HepG2 (cell line): ENCODE measurements around the gene DELE1. TPM values are rescaled to one million over a fixed set of nuclear protein-coding genes. Genes with fewer than 3 reads are reported as not detected.
A peak's percentile ranks its signal among the peaks of the same experiment; 100 is the strongest.

ENCODE experiments used
- ELF4 ChIP-seq: sonication (generic); formaldehyde crosslinking; IDR thresholded peaks from 2 replicates; pipeline ENCODE4 v1.5.0; 2020; ENCODE audit warnings: missing genetic modification reagents, mild to moderate bottlenecking, moderate library complexity, borderline replicate concordance
- HIVEP1 ChIP-seq: sonication (generic); formaldehyde crosslinking; IDR thresholded peaks from 2 replicates; pipeline ENCODE4 v1.4.0; 2020; ENCODE audit warnings: mild to moderate bottlenecking, missing genetic modification reagents
- HOXA5 ChIP-seq: sonication (generic); formaldehyde crosslinking; IDR thresholded peaks from 2 replicates; pipeline ENCODE4 v1.4.0; 2020; ENCODE audit warnings: missing genetic modification reagents
- NFKB2 ChIP-seq: sonication (generic); formaldehyde crosslinking; IDR thresholded peaks from 2 replicates; pipeline ENCODE4 v1.4.0; 2020; ENCODE audit warnings: missing genetic modification reagents, borderline replicate concordance
- NONO ChIP-seq, 2 experiments: fragments of 450-650 bp in 1 of 2; sonication (generic) in 1 of 2; formaldehyde crosslinking in 1 of 2; IDR thresholded peaks in 1 of 2; conservative IDR thresholded peaks in 1 of 2; 2 replicates each; pipeline versions ENCODE4 v1.6.1 to v1.8.0; 2017 to 2022; ENCODE audit warnings: mild to moderate bottlenecking in 1 of 2, missing genetic modification reagents in 1 of 2, moderate library complexity in 1 of 2
- PRPF4 ChIP-seq: fragments of 200-400 bp; formaldehyde crosslinking; IDR thresholded peaks from 2 replicates; pipeline ENCODE4 v1.6.1; 2016; ENCODE audit warnings: low read length, low read depth; ENCODE audit not compliant: poor library complexity, severe bottlenecking
- SAP130 ChIP-seq: IDR thresholded peaks from 2 replicates; pipeline ENCODE4 v1.6.1; 2016; ENCODE audit warnings: low read depth
- TRIM24 ChIP-seq: sonication (generic); formaldehyde crosslinking; IDR thresholded peaks from 2 replicates; pipeline ENCODE4 v1.8.0; 2022; ENCODE audit warnings: mild to moderate bottlenecking, missing genetic modification reagents
- U2AF2 ChIP-seq: fragments of 200-400 bp; formaldehyde crosslinking; IDR thresholded peaks from 2 replicates; pipeline ENCODE4 v1.6.1; 2017; ENCODE audit warnings: low read depth, mild to moderate bottlenecking, low read length
- ZBTB20 ChIP-seq: sonication (generic); formaldehyde crosslinking; IDR thresholded peaks from 2 replicates; pipeline ENCODE4 v1.8.1; 2023; ENCODE audit warnings: missing genetic modification reagents, low read depth, mild to moderate bottlenecking, borderline replicate concordance
- ZKSCAN5 ChIP-seq: sonication (generic); formaldehyde crosslinking; IDR thresholded peaks from 2 replicates; pipeline ENCODE4 v1.5.1; 2020; ENCODE audit warnings: mild to moderate bottlenecking, missing genetic modification reagents
- ZNF546 ChIP-seq: sonication (generic); formaldehyde crosslinking; conservative IDR thresholded peaks from 2 replicates; pipeline ENCODE4 v1.8.1; 2023; ENCODE audit warnings: mild to moderate bottlenecking, missing genetic modification reagents
- ZNF678 ChIP-seq: sonication (generic); formaldehyde crosslinking; IDR thresholded peaks from 2 replicates; pipeline ENCODE4 v1.4.0; 2020; ENCODE audit warnings: mild to moderate bottlenecking, missing genetic modification reagents
- ZNF780A ChIP-seq: sonication (generic); formaldehyde crosslinking; IDR thresholded peaks from 2 replicates; pipeline ENCODE4 v1.8.0; 2022; ENCODE audit warnings: mild to moderate bottlenecking, missing genetic modification reagents, moderate library complexity
- polyA plus RNA-seq, 8 experiments: library from polyadenylated mRNA; depleted of rRNA in 3 of 8; stranded (reverse) in 7 of 8; unstranded in 1 of 8; fragments of >200 nt; fragmentation: Illumina TruSeq in 4 of 8; extraction: Trizol in 4 of 8; gene quantifications; 2 replicates each; pipeline versions ENCODE4 v1.2.1 to v1.2.3, GENCODE V29; 2011 to 2016; ENCODE audit warnings: low read depth in 4 of 8, missing spikeins in 1 of 8, mixed read lengths in 1 of 8; ENCODE audit not compliant: insufficient read depth in 1 of 8
- total RNA-seq, 5 experiments: library from RNA; depleted of rRNA; stranded (reverse); fragments of >200 nt; fragmentation: Illumina TruSeq; extraction: Trizol; gene quantifications; 2 replicates each; pipeline ENCODE4 v1.2.3, GENCODE V29; 2016; ENCODE audit warnings: low read depth in 1 of 5
- TF ChIP-seq, protein P1 (sequence below): IDR thresholded peaks from 2 replicates; pipeline ENCODE4 v1.6.1; 2016
- TF ChIP-seq, protein P2 (sequence below): sonication (generic); formaldehyde crosslinking; IDR thresholded peaks from 2 replicates; pipeline ENCODE4 v1.5.0; 2020; ENCODE audit warnings: missing genetic modification reagents, mild to moderate bottlenecking, borderline replicate concordance
- TF ChIP-seq, protein P3 (sequence below): sonication (generic); formaldehyde crosslinking; IDR thresholded peaks from 2 replicates; pipeline ENCODE4 v1.8.1; 2023; ENCODE audit warnings: mild to moderate bottlenecking, moderate library complexity, missing genetic modification reagents
- TF ChIP-seq, protein P4 (sequence below): conservative IDR thresholded peaks from 2 replicates; pipeline ENCODE4 v1.6.1; 2018; ENCODE audit warnings: missing genetic modification reagents
- TF ChIP-seq, protein P5 (sequence below): sonication (generic); IDR thresholded peaks from 2 replicates; pipeline ENCODE4 v1.6.1; 2016; ENCODE audit warnings: low read depth, borderline replicate concordance
- TF ChIP-seq, protein P6 (sequence below): IDR thresholded peaks from 2 replicates; pipeline ENCODE4 v1.6.1; 2018; ENCODE audit warnings: missing genetic modification reagents, mild to moderate bottlenecking, missing compliant biosample characterization

DELE1 gene
- total and polyA plus RNA-seq, 2 of the 13 experiments (the other 11 are each of a cell fraction or from before 2014, with no cell fraction given) = 57.5 to 90.3 TPM

DNA sequence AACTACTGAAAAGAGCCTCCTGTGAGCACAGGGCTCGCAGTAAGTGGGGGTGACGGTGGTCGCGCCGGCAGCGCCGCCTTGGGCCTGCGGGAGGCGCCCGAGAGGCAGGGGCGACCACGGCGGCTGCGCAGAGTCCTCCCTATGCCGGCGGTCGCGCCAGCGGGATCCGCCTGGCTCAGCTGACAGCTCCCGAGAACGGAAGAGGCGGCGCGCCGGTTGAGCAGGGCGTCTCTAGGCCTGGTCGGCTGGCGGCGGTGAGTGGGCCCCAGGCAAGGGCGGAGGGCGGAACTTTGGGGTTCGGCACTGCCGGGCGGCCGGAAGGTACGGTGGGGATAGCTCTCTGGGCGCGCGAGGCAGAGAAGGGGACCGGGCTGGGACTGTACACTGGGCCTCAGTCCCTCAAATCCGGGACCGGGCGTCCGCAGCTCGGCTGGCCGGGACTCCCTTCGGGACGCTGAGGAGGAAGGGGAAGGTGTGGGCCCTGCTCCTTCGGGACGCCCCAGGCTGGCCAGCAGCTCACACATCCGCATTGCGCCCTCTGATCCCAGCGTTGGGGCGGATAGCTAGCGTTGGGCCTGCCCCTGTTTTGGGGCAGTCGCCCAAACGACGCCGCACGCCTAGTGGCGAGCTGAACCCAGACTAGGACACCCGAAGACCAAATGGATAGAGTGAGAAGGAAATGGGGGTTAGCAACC lies 45.4 kb downstream of the DELE1 start, which contains the start of gene RNF14 (continued):
- TF ChIP-seq, protein P1, sequence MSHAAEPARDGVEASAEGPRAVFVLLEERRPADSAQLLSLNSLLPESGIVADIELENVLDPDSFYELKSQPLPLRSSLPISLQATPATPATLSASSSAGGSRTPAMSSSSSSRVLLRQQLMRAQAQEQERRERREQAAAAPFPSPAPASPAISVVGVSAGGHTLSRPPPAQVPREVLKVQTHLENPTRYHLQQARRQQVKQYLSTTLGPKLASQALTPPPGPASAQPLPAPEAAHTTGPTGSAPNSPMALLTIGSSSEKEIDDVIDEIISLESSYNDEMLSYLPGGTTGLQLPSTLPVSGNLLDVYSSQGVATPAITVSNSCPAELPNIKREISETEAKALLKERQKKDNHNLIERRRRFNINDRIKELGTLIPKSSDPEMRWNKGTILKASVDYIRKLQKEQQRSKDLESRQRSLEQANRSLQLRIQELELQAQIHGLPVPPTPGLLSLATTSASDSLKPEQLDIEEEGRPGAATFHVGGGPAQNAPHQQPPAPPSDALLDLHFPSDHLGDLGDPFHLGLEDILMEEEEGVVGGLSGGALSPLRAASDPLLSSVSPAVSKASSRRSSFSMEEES (CRISPR knock-in tag) = peak; percentile 60; the same call in 1 of the 2 replicates
- TF ChIP-seq ZNF678 (CRISPR knock-in tag) (0 out of 2 replicates have a peak, but pooled peaks have one; percentile 69), NONO (IDR thresholded peaks at IDR 0.05) (no peak), NONO (CRISPR knock-in tag; conservative IDR thresholded peaks at IDR 0.05) (peak; percentile 95), ZKSCAN5 (no peak), U2AF2 (peak; percentile 63; the same call in 1 of the 2 replicates), HOXA5 (CRISPR knock-in tag) (peak; percentile 94), NFKB2 (peak; percentile 96; the same call in 1 of the 2 replicates), PRPF4 (no peak), ZNF546 (CRISPR knock-in tag) (peak; percentile 63; the same call in 1 of the 2 replicates), SAP130 (CRISPR knock-in tag) (peak; percentile 95), HIVEP1 (CRISPR knock-in tag) (no peak), ZNF780A (CRISPR knock-in tag) (no peak), ZBTB20 (CRISPR knock-in tag) (peak; percentile 32; the same call in 1 of the 2 replicates), TRIM24 (CRISPR knock-in tag) (no peak), ELF4 (0 out of 2 replicates have a peak, but pooled peaks have one; percentile 73)
- TF ChIP-seq, protein P2, sequence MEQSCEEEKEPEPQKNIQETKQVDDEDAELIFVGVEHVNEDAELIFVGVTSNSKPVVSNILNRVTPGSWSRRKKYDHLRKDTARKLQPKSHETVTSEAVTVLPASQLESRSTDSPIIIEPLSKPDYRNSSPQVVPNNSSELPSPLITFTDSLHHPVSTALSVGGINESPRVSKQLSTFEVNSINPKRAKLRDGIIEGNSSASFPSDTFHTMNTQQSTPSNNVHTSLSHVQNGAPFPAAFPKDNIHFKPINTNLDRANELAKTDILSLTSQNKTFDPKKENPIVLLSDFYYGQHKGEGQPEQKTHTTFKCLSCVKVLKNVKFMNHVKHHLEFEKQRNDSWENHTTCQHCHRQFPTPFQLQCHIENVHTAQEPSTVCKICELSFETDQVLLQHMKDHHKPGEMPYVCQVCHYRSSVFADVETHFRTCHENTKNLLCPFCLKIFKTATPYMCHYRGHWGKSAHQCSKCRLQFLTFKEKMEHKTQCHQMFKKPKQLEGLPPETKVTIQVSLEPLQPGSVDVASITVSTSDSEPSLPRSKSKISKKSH (CRISPR knock-in tag) = peak; percentile 91
- TF ChIP-seq, protein P3, sequence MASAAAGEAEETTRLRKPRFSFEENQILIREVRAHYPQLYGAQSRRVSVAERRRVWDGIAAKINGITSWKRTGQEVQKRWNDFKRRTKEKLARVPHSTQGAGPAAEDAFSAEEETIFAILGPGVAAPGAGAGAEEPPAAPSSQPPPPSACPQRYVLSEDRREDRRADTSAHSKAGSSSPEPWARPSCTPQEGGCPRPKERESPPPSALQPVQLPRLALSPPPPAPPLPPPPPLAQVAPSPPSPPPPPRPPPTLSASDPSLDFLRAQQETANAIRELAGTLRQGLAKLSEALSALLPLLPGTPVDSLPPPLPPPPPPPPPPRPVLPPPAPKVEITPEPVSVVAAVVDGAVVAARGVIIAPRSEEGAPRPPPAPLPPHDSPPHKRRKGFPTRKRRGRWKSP = peak; percentile 80; the same call in 1 of the 2 replicates
- TF ChIP-seq, protein P4, sequence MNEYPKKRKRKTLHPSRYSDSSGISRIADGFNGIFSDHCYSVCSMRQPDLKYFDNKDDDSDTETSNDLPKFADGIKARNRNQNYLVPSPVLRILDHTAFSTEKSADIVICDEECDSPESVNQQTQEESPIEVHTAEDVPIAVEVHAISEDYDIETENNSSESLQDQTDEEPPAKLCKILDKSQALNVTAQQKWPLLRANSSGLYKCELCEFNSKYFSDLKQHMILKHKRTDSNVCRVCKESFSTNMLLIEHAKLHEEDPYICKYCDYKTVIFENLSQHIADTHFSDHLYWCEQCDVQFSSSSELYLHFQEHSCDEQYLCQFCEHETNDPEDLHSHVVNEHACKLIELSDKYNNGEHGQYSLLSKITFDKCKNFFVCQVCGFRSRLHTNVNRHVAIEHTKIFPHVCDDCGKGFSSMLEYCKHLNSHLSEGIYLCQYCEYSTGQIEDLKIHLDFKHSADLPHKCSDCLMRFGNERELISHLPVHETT (CRISPR knock-in tag) = peak; percentile 91; the same call in 1 of the 2 replicates
- TF ChIP-seq, protein P5, sequence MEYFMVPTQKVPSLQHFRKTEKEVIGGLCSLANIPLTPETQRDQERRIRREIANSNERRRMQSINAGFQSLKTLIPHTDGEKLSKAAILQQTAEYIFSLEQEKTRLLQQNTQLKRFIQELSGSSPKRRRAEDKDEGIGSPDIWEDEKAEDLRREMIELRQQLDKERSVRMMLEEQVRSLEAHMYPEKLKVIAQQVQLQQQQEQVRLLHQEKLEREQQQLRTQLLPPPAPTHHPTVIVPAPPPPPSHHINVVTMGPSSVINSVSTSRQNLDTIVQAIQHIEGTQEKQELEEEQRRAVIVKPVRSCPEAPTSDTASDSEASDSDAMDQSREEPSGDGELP = peak; percentile 97
- TF ChIP-seq, protein P6, sequence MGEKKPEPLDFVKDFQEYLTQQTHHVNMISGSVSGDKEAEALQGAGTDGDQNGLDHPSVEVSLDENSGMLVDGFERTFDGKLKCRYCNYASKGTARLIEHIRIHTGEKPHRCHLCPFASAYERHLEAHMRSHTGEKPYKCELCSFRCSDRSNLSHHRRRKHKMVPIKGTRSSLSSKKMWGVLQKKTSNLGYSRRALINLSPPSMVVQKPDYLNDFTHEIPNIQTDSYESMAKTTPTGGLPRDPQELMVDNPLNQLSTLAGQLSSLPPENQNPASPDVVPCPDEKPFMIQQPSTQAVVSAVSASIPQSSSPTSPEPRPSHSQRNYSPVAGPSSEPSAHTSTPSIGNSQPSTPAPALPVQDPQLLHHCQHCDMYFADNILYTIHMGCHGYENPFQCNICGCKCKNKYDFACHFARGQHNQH = peak; percentile 84
